Large intestine (tissue), 3 donors: ENCODE results near the gene CDKL2. TPM values are rescaled to one million over a fixed set of nuclear protein-coding genes. Genes with fewer than 3 reads are reported as not detected.

Experiments used
- DNase-seq, 2 donors: peaks; one replicate each; pipeline versions ENCODE4 v3.0.0 to v3.0.0-alpha.2; 2013
- H3K27ac ChIP-seq: one replicate; pipeline ENCODE4 v1.5.1; 2013; ENCODE audit warnings: low read length
- H3K27me3 ChIP-seq: 2 replicates; pipeline ENCODE4 v1.6.1; 2013; ENCODE audit warnings: low read length; ENCODE audit not compliant: control insufficient read depth, insufficient read depth
- H3K36me3 ChIP-seq: 2 replicates; pipeline ENCODE4 v1.6.1; 2013; ENCODE audit warnings: low read length; ENCODE audit not compliant: control insufficient read depth, insufficient read depth
- H3K4me1 ChIP-seq: one replicate; pipeline ENCODE4 v1.6.1; 2013; ENCODE audit warnings: low read length; ENCODE audit not compliant: control insufficient read depth, insufficient read depth
- H3K4me3 ChIP-seq: one replicate; pipeline ENCODE4 v1.5.1; 2013; ENCODE audit warnings: low read length
- H3K9me3 ChIP-seq: one replicate; pipeline ENCODE4 v1.6.1; 2013; ENCODE audit warnings: mild to moderate bottlenecking, low read depth, low read length, moderate library complexity; ENCODE audit not compliant: control insufficient read depth
- WGBS: methylation state at CpG from one replicate; pipeline ENCODE4 v1.1.5; 2013; ENCODE audit warnings: low lambda C conversion rate; ENCODE audit not compliant: insufficient coverage; 5-methylcytosine and 5-hydroxymethylcytosine counted together
- polyA plus RNA-seq: library from polyadenylated mRNA; unstranded; fragments of 120-200 nt; gene quantifications from one replicate; pipeline ENCODE4 v1.2.1, GENCODE V29; 2013

The CDKL2 gene
- polyA plus RNA-seq, 1 donor: 1.6 TPM

DNA sequence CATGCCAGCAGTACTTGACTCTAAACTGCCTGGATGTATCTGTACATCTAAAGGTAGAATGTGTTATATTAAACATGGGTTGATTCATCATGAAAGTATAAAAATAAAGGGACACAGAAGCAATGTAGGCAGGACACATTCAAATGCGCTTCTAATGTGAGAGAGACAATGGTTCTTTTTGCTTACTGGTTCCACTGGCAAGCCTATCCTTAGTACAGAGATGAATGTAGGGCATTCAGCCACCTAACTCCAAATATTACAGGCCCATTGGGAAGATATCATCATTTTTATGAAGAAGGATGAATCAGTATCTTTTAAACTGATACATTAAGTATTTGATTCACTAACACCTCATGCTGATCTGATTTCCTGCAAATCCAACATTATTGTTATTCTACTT, 18.0 kb downstream of the CDKL2 start:
- H3K27ac ChIP-seq: no peak overlapping the region
- H3K36me3 ChIP-seq: no peaks in the 10 kb centered on the region

DNA sequence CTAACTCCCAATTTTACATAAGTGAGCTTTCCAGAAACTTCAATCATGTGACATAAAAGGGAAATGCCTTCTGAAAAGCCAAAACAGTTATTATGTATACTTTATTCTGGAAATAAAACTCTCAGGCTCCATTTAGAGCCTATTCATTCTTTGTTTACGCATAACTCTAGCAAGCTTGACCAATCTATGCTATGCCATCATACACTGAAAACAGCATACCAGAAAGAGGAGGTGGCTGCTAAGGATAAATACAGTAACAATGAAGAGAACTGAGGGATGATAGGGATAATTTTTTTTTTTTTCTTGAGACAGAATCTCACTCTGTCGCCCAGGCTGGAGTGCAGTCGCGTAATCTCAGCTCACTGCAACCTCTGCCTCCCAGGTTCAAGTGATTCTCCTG, 24.4 kb downstream of the CDKL2 start:
- Histone ChIP-seq H3K36me3 (no peaks in the 10 kb centered on the region), H3K4me3 (no peak overlapping the region), H3K27ac (no peak overlapping the region), H3K27me3 (no peaks in the 10 kb centered on the region), H3K9me3 (no peaks in the 10 kb centered on the region), H3K4me1 (no peaks in the 10 kb centered on the region)
- no peak for DNase-seq
- no CpG with 5 or more reads among the region's 4 CpGs for WGBS

More for the DNA sequence above, 18.0 kb downstream of the CDKL2 start:
- H3K4me3 ChIP-seq: no peak overlapping the region
- WGBS: 100% methylated on average over 1 of the region's 1 CpG
- no peaks in the 10 kb centered on the region for H3K27me3 ChIP-seq
- H3K4me1 ChIP-seq: no peaks in the 10 kb centered on the region
- H3K9me3 ChIP-seq: no peaks in the 10 kb centered on the region
- DNase-seq: no peak

DNA sequence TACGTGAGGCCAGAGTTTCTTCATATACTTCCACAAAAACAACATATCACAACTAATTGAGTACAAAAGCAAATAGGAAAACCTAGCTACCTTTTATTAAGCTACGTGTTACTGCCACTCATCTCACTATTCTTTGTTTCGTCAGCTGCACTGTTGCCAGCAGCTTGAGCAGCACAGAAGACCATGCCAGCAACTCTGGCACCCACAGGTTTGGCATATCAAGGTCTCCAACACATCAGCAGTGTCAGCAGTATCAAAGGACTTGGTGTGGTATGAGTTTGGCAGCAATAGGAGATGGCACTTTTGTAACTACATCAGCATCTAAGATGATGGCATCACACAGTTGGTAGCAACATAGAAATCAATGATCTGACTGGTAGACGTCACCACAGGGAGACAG, 30.7 kb downstream of the CDKL2 start:
- 100% methylated on average over 3 of the region's 4 CpGs for WGBS
- no peak for DNase-seq

DNA sequence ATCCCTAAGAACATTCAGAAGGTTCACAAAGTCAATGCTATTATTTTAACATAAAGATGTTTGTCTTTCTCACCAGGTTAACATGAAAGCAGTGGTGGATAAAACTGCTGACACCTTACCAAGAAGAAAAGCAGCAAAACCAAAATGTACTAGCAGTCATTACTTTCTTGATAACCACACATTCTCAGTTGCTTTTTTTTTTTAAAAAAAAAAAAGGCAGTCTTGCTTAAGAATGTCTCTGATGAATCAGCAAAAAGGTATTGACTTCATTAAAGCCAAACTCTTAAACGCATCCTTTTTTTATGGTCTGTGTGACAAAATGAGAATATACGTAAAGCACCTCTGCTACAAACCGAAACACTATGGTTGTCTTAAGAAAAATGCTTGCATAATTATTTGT, 31.9 kb downstream of the CDKL2 start:
- Histone ChIP-seq H3K4me3 (no peak overlapping the region), H3K36me3 (no peaks in the 10 kb centered on the region), H3K27ac (no peak overlapping the region), H3K4me1 (no peaks in the 10 kb centered on the region), H3K9me3 (no peaks in the 10 kb centered on the region), H3K27me3 (no peaks in the 10 kb centered on the region)
- WGBS: 100% methylated on average over 1 of the region's 3 CpGs
- DNase-seq: no peak

More for the DNA sequence above, 30.7 kb downstream of the CDKL2 start:
- H3K27ac ChIP-seq: no peak overlapping the region
- no peak overlapping the region for H3K4me3 ChIP-seq
- no peaks in the 10 kb centered on the region for H3K4me1 ChIP-seq
- H3K9me3 ChIP-seq: no peaks in the 10 kb centered on the region
- H3K36me3 ChIP-seq: no peaks in the 10 kb centered on the region
- no peaks in the 10 kb centered on the region for H3K27me3 ChIP-seq

DNA sequence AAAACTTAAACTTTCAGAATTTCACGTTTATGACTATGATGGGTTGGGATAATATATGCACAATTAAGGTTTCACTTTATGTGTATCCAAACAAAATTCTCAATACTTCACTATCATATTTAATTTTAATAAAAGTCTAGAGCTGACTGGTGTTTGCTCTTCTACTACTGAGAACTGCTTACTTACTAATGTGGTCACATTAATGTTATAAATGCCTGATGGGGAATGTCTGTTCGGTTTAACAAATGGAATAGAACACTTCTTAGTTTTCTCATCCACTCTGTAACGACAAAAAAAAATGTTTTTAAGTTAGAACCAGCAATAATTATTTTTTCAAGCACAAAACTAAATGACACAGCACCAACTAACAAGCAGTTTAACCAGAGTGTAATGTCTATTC, 34.3 kb downstream of the CDKL2 start:
- no peak overlapping the region for H3K4me3 ChIP-seq
- DNase-seq: no peak
- no peaks in the 10 kb centered on the region for H3K9me3 ChIP-seq
- no peak overlapping the region for H3K27ac ChIP-seq
- no peaks in the 10 kb centered on the region for H3K36me3 ChIP-seq
- whole genome bisulfite sequencing: no CpG with 5 or more reads among the region's 3 CpGs
- no peaks in the 10 kb centered on the region for H3K27me3 ChIP-seq
- no peaks in the 10 kb centered on the region for H3K4me1 ChIP-seq

DNA sequence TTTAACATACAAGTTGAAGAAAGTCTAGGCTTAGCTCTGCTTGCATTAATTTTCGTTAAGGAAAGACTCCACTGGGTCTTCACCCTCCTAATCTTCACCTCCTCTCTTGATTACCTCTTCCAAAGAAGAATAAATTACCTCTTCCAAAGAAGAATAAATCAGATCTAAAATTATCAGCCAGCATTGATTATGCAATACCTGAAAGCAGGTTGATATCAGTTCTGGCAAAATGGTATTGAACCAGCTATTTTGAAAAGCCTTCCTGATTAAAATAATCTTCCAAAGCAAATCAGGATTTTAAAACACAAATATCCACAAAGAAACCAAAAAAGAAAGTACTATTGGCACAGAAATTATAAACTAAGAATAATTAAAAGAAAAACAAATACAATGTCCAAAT, 36.9 kb downstream of the CDKL2 start:
- DNase-seq: no peak
- no peaks in the 10 kb centered on the region for H3K4me1 ChIP-seq
- WGBS: 100% methylated on average over 1 of the region's 1 CpG
- H3K36me3 ChIP-seq: no peaks in the 10 kb centered on the region
- no peaks in the 10 kb centered on the region for H3K27me3 ChIP-seq
- H3K27ac ChIP-seq: no peak overlapping the region
- no peaks in the 10 kb centered on the region for H3K9me3 ChIP-seq
- H3K4me3 ChIP-seq: no peak overlapping the region

DNA sequence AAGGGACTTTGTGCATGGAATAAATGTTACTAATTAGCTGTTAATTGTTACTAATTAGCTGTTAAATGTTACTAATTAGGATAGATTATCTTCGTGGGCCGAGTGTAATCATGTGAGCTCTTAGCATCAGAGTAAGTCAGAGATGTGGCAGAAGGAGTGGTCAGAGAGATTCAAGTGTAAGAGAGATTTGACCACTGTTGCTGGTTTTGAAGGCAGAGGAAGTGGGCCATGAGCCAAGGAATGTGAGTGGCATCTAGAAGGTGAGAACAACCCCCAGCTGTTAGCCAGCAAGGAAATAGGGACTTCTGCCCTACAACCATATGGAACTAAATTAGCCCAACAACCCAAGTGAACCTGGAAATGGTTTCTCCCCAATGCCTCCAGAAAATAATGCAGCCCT, 46.3 kb downstream of the CDKL2 start:
- no CpG with 5 or more reads among the region's 2 CpGs for WGBS
- Histone ChIP-seq H3K27ac (no peak overlapping the region), H3K36me3 (no peaks in the 10 kb centered on the region), H3K4me3 (no peak overlapping the region), H3K4me1 (no peaks in the 10 kb centered on the region), H3K9me3 (no peaks in the 10 kb centered on the region), H3K27me3 (no peaks in the 10 kb centered on the region)
- DNase-seq: no peak

DNA sequence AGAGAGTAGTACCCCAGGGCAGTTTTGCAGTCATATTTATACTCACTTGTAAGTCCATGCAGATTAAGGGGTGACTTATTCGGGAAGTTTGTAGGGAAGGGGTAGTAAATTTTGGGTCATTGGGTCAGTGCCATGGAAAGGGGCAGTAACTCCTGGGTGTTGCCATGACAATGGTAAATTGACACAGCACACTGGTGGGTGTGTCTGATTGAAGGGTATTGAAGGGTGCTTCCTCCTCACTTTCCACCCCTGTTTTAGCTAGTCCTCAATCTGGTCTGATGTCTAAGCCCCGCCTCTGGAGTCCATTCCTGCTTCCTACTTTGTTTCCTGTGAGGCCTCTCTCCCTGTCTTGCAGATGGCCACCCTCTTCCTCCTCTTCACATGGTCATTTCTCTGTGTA, 62.6 kb downstream of the CDKL2 start:
- no peak for DNase-seq
- H3K4me1 ChIP-seq: no peaks in the 10 kb centered on the region
- 100% methylated on average over 1 of the region's 2 CpGs for WGBS
- H3K27ac ChIP-seq: no peak overlapping the region
- H3K27me3 ChIP-seq: no peaks in the 10 kb centered on the region
- H3K4me3 ChIP-seq: no peak overlapping the region
- H3K36me3 ChIP-seq: no peaks in the 10 kb centered on the region
- no peaks in the 10 kb centered on the region for H3K9me3 ChIP-seq

DNA sequence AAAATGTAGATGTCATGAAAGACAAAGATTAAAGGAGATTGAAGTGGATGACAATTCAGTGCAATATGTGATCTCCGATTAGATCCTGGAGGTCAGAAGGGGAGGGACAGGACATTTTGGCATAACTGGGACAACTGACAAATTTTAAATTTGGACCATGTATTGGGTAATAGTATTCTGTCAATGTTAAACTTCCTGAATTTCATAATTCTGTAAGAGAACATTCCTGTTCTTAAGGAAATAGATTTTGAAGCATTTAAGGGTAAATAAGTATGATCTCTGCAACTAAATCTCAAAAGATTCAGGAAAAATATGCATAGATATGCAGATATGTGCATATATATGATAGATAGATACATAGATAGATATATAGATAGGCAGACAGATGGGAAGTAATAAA, 63.4 kb downstream of the CDKL2 start:
- Histone ChIP-seq H3K4me1 (no peaks in the 10 kb centered on the region), H3K36me3 (no peaks in the 10 kb centered on the region), H3K27me3 (no peaks in the 10 kb centered on the region), H3K27ac (no peak overlapping the region), H3K4me3 (no peak overlapping the region), H3K9me3 (no peaks in the 10 kb centered on the region)
- WGBS: no CpG with 5 or more reads among the region's 1 CpG
- DNase-seq: no peak

DNA sequence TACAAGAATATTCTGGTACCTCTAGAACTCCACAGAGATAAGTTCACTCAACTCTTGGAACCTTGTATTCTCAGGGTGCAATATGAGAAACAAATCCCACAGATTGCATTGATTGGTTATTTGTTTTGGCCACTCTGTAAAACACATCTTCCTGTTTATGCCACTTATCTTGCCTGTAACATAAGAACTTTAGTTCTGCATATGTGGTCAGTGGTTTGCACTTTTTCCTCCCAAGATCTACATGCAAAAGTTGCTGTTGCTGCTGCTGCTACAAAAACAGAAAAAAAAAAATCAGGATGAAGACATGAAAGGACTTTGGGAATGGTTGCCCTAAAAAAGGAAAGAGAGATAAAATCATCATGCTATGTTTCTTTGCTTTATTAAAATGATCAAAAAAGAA, 64.8 kb downstream of the CDKL2 start:
- DNase-seq: no peak
- H3K27ac ChIP-seq: no peak overlapping the region

DNA sequence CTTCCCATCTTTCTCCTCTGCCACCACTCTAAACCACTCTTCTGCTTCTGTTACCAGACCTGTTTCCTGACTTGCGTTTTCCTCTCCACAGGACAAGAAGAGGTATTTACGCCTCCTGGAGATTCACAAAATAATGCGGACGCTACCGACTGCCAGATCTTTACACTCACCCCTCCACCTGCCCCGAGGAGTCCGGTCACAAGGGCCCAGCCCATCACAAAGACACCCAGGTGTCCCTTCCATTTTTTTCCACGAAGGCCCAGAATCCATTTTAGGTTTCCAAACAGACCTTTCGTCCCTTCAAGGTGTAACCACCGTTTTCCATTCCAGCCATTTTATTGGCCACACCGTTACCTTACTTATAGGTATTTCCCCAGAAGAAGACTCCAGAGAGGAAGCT, 66.3 kb downstream of the CDKL2 start:
- no peaks in the 10 kb centered on the region for H3K27me3 ChIP-seq
- H3K4me3 ChIP-seq: no peak overlapping the region
- DNase-seq: no peak
- no peaks in the 10 kb centered on the region for H3K36me3 ChIP-seq
- H3K27ac ChIP-seq: no peak overlapping the region
- H3K9me3 ChIP-seq: no peaks in the 10 kb centered on the region
- 93% methylated on average over 2 of the region's 11 CpGs for WGBS
- H3K4me1 ChIP-seq: no peaks in the 10 kb centered on the region

More for the DNA sequence above, 64.8 kb downstream of the CDKL2 start:
- Histone ChIP-seq H3K9me3 (no peaks in the 10 kb centered on the region), H3K27me3 (no peaks in the 10 kb centered on the region), H3K36me3 (no peaks in the 10 kb centered on the region), H3K4me1 (no peaks in the 10 kb centered on the region), H3K4me3 (no peak overlapping the region)
